Measurements from ENCODE around the gene MAP2K7. TPM values are rescaled to one million over a fixed set of nuclear protein-coding genes. Genes with fewer than 3 reads are reported as not detected.
A peak's percentile ranks its signal among the peaks of the same experiment; 100 is the strongest.

Gene MAP2K7
- total RNA-seq, 1 experiment from 2014 or later: 59.1 TPM

DNA sequence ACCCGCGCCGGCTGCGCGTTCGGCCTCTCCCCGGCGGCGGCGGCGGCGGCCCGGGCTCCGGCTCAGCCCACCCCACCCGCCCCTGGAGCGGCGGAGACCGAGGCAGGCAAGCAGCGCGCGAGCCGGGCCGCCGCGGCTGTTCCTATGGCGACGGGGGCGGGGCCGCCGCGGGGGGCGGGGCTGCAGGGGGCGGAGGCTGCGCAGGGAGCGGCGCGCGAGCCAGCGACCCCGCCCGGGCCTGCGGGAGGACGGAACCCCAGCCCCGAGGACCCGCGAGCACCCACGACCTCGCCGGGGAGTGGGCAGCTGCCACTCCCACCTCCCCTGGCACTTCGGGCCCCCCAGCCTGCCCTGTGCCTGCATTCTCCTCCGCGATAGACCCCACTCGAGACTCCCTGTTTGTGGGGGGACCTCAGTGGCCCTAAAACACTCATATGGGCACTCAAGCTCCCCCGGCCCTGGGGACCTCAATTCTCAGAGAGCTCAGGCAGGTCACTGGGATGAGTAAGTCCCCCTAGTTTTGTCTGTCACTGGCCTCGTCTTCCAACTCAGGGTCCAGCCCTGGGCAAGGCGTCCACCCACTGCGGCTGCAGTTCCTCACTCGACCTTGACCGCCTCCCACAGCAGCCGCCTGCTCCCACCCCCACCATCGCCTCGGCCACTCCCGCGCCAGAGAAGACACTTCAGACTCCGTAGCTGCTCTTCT lies 22.5 kb downstream of the MAP2K7 start, which contains the start of gene CTXN1:
Gene CTXN1 (minus strand): TSS at position 115 of the 706 bp plus-strand sequence. CDS start 597 bp downstream, outside the sequence.
- peak within 1 kb of the TSS; percentile 71 for H3K27ac ChIP-seq (ENCODE audit: low read depth, low read length)
- DNase-seq (ENCODE audit: low read depth, low spot score) (no peak), ATAC-seq (peak; percentile 66)
- H3K4me2 ChIP-seq (ENCODE audit: low read length): peak within 1 kb of the TSS; percentile 90
- CTCF ChIA-PET: interaction anchor here (0.7 kb wide), 1 partner anchor 57 kb away, joined by 3 read pairs; no protein-coding TSS in a partner anchor
- TF ChIP-seq SIN3A (IDR thresholded peaks at IDR 0.05; ENCODE audit: low read depth) (0 out of 2 replicates have a peak, but pooled peaks have one; percentile 34), POLR2AphosphoS5 (IDR thresholded peaks at IDR 0.05; ENCODE audit: low read depth, low read length) (peak; percentile 34), SRF (IDR thresholded peaks at IDR 0.05; ENCODE audit: low read depth) (no peak), JUND (IDR thresholded peaks at IDR 0.05) (no peak)
- H3K9me2 ChIP-seq (ENCODE audit: insufficient read depth): no peaks in the 10 kb centered on the region
- H4K20me1 ChIP-seq (ENCODE audit: insufficient read depth): no peaks in the 10 kb centered on the region
- H3K36me3 ChIP-seq (ENCODE audit: control insufficient read depth in 1 of 2, insufficient read depth in 2 of 2, low read length in 2 of 2): peaks cover 3 to 17% of the 10 kb centered on the region in 2 experiments
- no peaks in the 10 kb centered on the region; the same call in 1 of the 2 replicates for H3K79me2 ChIP-seq (ENCODE audit: insufficient read depth, low read length)
- POLR2A ChIA-PET: interaction anchor here (1.3 kb wide), 1 partner anchor 18 kb away, joined by 4 read pairs; the partner anchor contains the start of gene TIMM44
- H2AFZ ChIP-seq (ENCODE audit: low read depth, low read length, poor library complexity, severe bottlenecking): no peak within 1 kb of the TSS
- peaks cover 29 to 59% of the 10 kb centered on the region in 2 experiments for H3K4me1 ChIP-seq (ENCODE audit: control insufficient read depth in 1 of 2, insufficient read depth in 2 of 2, low read length in 2 of 2)
- no peaks in the 10 kb centered on the region for H3K27me3 ChIP-seq (ENCODE audit: insufficient read depth, low read length)
- H3K4me3 ChIP-seq (replicated peaks in 1 of 2; ENCODE audit: low read depth in 1 of 2, low read length in 2 of 2): peak within 1 kb of the TSS; percentile 40 to 52
- intact Hi-C loops (cut with micrococcal nuclease): no loop called here
- RAD21 ChIA-PET (ENCODE audit: low non-redundant PET in 1 of 2, low total read pairs in 2 of 2, uncharacterized antibody in 2 of 2, unreplicated experiment in 2 of 2): no interaction called here
- H3K9ac ChIP-seq (ENCODE audit: low read length): peak within 1 kb of the TSS; percentile 56
- no peaks in the 10 kb centered on the region for H3K9me3 ChIP-seq (ENCODE audit: control insufficient read depth in 1 of 2, insufficient read depth in 1 of 2, low read depth in 1 of 2, low read length in 2 of 2)
- BruUV-seq (replicated peaks): no TSS peak

DNA sequence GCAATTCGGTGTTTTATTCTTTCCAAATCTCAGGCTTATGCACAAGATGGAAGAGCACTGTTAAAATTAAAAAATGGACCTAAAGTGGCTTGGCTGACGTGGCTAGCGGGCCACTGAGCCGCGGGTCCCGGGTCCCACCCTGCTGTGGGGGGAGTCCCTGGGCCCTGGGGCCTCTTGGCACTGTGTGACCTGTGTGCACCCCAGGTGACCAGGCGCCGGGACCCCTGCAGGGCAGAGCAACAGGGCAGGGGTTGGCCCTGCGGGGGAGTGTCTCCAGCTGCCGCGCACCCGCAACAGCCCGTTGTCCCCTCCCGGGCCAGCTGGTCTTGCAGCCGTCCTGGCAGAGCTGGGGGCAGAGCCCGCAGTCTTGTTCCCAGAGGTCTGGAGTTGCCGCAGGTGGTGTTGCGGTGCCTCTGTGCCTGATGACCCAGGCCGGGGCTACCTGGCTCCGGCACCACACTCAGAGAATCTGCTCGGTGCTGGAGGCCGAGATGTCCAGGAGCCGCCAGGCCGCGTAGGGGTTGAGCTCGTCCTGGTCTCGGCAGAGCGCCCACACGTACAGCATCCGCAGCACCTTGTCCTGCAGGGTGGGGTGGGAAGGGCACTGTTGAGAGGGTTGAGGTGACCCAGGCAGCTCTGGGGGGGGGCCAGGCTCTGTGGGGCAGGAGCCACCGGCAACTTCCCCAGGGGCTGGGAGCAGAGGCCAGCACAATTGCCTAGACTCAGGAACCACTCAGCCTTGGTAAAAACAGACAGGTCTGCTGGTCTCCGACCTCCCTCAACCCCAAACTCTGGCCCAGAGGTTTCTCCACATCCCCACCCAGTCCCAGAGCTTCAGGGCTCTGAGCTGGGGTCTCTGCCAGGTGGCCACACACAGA lies 23.3 kb downstream of the MAP2K7 start:
- Histone ChIP-seq H3K9me3 (ENCODE audit: control insufficient read depth in 1 of 2, insufficient read depth in 1 of 2, low read depth in 1 of 2, low read length in 2 of 2) (no peaks in the 10 kb centered on the region), H3K4me3 (replicated peaks in 1 of 2; ENCODE audit: low read depth in 1 of 2, low read length in 2 of 2) (no peak overlapping the region), H3K36me3 (ENCODE audit: control insufficient read depth in 1 of 2, insufficient read depth in 2 of 2, low read length in 2 of 2) (peaks cover 8 to 17% of the 10 kb centered on the region in 2 experiments), H3K9ac (ENCODE audit: low read length) (peak overlapping the region; percentile 46; the same call in 1 of the 2 replicates), H3K79me2 (ENCODE audit: insufficient read depth, low read length) (no peaks in the 10 kb centered on the region), H4K20me1 (ENCODE audit: insufficient read depth) (no peaks in the 10 kb centered on the region), H3K4me1 (ENCODE audit: control insufficient read depth in 1 of 2, insufficient read depth in 2 of 2, low read length in 2 of 2) (peaks cover 22 to 52% of the 10 kb centered on the region in 2 experiments), H3K4me2 (ENCODE audit: low read length) (peak overlapping the region; percentile 90), H2AFZ (ENCODE audit: low read depth, low read length, poor library complexity, severe bottlenecking) (no peak overlapping the region), H3K27me3 (ENCODE audit: insufficient read depth, low read length) (no peaks in the 10 kb centered on the region), H3K27ac (ENCODE audit: low read depth, low read length) (peak overlapping the region; percentile 49; the same call in 1 of the 2 replicates), H3K9me2 (ENCODE audit: insufficient read depth) (no peaks in the 10 kb centered on the region)
- no peak for TF ChIP-seq TCF7L2 (IDR thresholded peaks at IDR 0.05; ENCODE audit: borderline replicate concordance, extremely low read depth, insufficient read depth, insufficient read length)
- TF ChIP-seq POLR2A (IDR thresholded peaks at IDR 0.05; ENCODE audit: borderline replicate concordance, extremely low read depth, insufficient read depth, insufficient read length): no peak
- TF ChIP-seq EZH2 (IDR thresholded peaks at IDR 0.05): no peak
- TF ChIP-seq EZH2phosphoT487 (IDR thresholded peaks at IDR 0.05; ENCODE audit: borderline replicate concordance): no peak
- no peak for TF ChIP-seq ELF1 (IDR thresholded peaks at IDR 0.05; ENCODE audit: borderline replicate concordance, low read depth)
- TF ChIP-seq FOSL1 (IDR thresholded peaks at IDR 0.05; ENCODE audit: low read depth): no peak
- TF ChIP-seq JUND (IDR thresholded peaks at IDR 0.05): no peak
- no peak for TF ChIP-seq POLR2AphosphoS5 (IDR thresholded peaks at IDR 0.05; ENCODE audit: low read depth, low read length)
- TF ChIP-seq SP1 (IDR thresholded peaks at IDR 0.05; ENCODE audit: low read depth): no peak
- TF ChIP-seq YY1 (IDR thresholded peaks at IDR 0.05; ENCODE audit: extremely low read depth, insufficient replicate concordance, low read depth, low read length): no peak
- no peak for TF ChIP-seq SRF (IDR thresholded peaks at IDR 0.05; ENCODE audit: low read depth)
- no peak for TF ChIP-seq CBX3 (IDR thresholded peaks at IDR 0.05; ENCODE audit: low read depth)
- TF ChIP-seq EGR1 (IDR thresholded peaks at IDR 0.05; ENCODE audit: low read depth): no peak
- RAD21 ChIA-PET (ENCODE audit: low non-redundant PET in 1 of 2, low total read pairs in 2 of 2, uncharacterized antibody in 2 of 2, unreplicated experiment in 2 of 2): no interaction called here
- CTCF ChIA-PET: interaction anchor here (0.7 kb wide), 1 partner anchor 57 kb away, joined by 3 read pairs; no protein-coding TSS in a partner anchor
- POLR2A ChIA-PET: interaction anchor here (1.3 kb wide), 1 partner anchor 17 kb away, joined by 4 read pairs; the partner anchor contains the start of gene TIMM44
- intact Hi-C loops (cut with micrococcal nuclease): no loop called here
- no peak for DNase-seq (ENCODE audit: low read depth, low spot score)
- no peak for ATAC-seq
- BruUV-seq (replicated peaks): no TSS peak

All from HCT116 (cell line).